ENCODE results near the gene TASP1. TPM values are rescaled to one million over a fixed set of nuclear protein-coding genes. Genes with fewer than 3 reads are reported as not detected.

Gene TASP1
- total and polyA plus RNA-seq, 2 donors (not counting 1 experiment from before 2014, with no cell fraction given): 6.4 to 23.9 TPM

GRCh38 chr20:13586133-13586532 lies 52.6 kb downstream of the TASP1 start:
- Histone ChIP-seq H3K9ac (ENCODE audit: low read length) (no peak overlapping the region), H3K36me3 (replicated peaks in 1 of 2; ENCODE audit: control extremely low read depth in 1 of 2, control insufficient read depth in 1 of 2, extremely low read depth in 1 of 2, insufficient read depth in 2 of 2, low read length in 1 of 2) (peaks cover 3% of the 10 kb centered on the region in 2 experiments), H3K9me3 (ENCODE audit: control extremely low read depth in 1 of 3, control insufficient read depth in 2 of 3, insufficient read depth in 1 of 3, low read length in 2 of 3) (peaks cover 0 to 9% (median 6%) of the 10 kb centered on the region in 3 donors), H3K27ac (ENCODE audit: low read length in 2 of 2) (no peak overlapping the region), H3K4me2 (replicated peaks; ENCODE audit: low read depth, low read length, poor library complexity, severe bottlenecking) (no peak overlapping the region), H3K27me3 (replicated peaks in 1 of 4; ENCODE audit: control extremely low read depth in 1 of 4, control insufficient read depth in 3 of 4, insufficient read depth in 4 of 4, low read length in 3 of 4) (no peaks in the 10 kb centered on the region), H3K4me3 (ENCODE audit: control extremely low read depth in 1 of 5, extremely low read depth in 1 of 5, insufficient read depth in 1 of 5, low read depth in 2 of 5, low read length in 4 of 5) (no peak overlapping the region), H2AFZ (ENCODE audit: insufficient read depth, low read depth, low read length, poor library complexity, severe bottlenecking) (no peak overlapping the region), H4K20me1 (ENCODE audit: control insufficient read depth, insufficient read depth, low read length, poor library complexity, severe bottlenecking) (no peaks in the 10 kb centered on the region), H3K4me1 (ENCODE audit: control insufficient read depth in 2 of 2, insufficient read depth in 2 of 2, low read length in 2 of 2) (no peaks in the 10 kb centered on the region), H3K79me2 (ENCODE audit: control insufficient read depth, insufficient read depth, low read length) (peaks cover 6% of the 10 kb centered on the region)
- Mint-ChIP-seq H3K4me1 (peaks cover 4% of the 10 kb centered on the region), H3K27ac (no peak overlapping the region), H3K9me3 (ENCODE audit: insufficient read depth) (peaks cover 10% of the 10 kb centered on the region), H3K4me3 (no peak overlapping the region), H3K27me3 (no peaks in the 10 kb centered on the region)
- TF ChIP-seq EZH2 (IDR thresholded peaks at IDR 0.05; ENCODE audit: borderline replicate concordance, insufficient read depth, low read depth, low read length, poor library complexity, severe bottlenecking) (no peak), CTCF (IDR thresholded peaks at IDR 0.05) (no peak)
- no peak for ATAC-seq (ENCODE audit: low read depth)
- no peak for DNase-seq
- intact Hi-C loops (cut with micrococcal nuclease): no loop called here
- POLR2A ChIA-PET: no interaction called here
- CTCF ChIA-PET: no interaction called here

- no peak overlapping the region for H3K4me3 ChIP-seq (ENCODE audit: control extremely low read depth in 1 of 5, extremely low read depth in 1 of 5, insufficient read depth in 1 of 5, low read depth in 2 of 5, low read length in 4 of 5)
- Mint-ChIP-seq H3K4me1 (no peaks in the 10 kb centered on the region), H3K9me3 (ENCODE audit: insufficient read depth) (peaks cover 7% of the 10 kb centered on the region), H3K27ac (no peak overlapping the region), H3K27me3 (no peaks in the 10 kb centered on the region), H3K4me3 (no peak overlapping the region)
- TF ChIP-seq EZH2 (IDR thresholded peaks at IDR 0.05; ENCODE audit: borderline replicate concordance, insufficient read depth, low read depth, low read length, poor library complexity, severe bottlenecking) (no peak), CTCF (IDR thresholded peaks at IDR 0.05) (no peak)
- no peak for ATAC-seq (ENCODE audit: low read depth)
- no peak overlapping the region for H3K27ac ChIP-seq (ENCODE audit: low read length in 2 of 2)
- no peaks in the 10 kb centered on the region for H4K20me1 ChIP-seq (ENCODE audit: control insufficient read depth, insufficient read depth, low read length, poor library complexity, severe bottlenecking)
- no peaks in the 10 kb centered on the region for H3K4me1 ChIP-seq (ENCODE audit: control insufficient read depth in 2 of 2, insufficient read depth in 2 of 2, low read length in 2 of 2)
- ChIA-PET POLR2A (no interaction called here), CTCF (interaction anchor here (2.3 kb wide), 1 partner anchor 35 kb away, joined by 6 read pairs; no protein-coding TSS in a partner anchor)
- no peaks in the 10 kb centered on the region for H3K27me3 ChIP-seq (replicated peaks in 1 of 4; ENCODE audit: control extremely low read depth in 1 of 4, control insufficient read depth in 3 of 4, insufficient read depth in 4 of 4, low read length in 3 of 4)
- intact Hi-C loops (cut with micrococcal nuclease): no loop called here
- no peak overlapping the region for H2AFZ ChIP-seq (ENCODE audit: insufficient read depth, low read depth, low read length, poor library complexity, severe bottlenecking)
- no peak overlapping the region for H3K9ac ChIP-seq (ENCODE audit: low read length)
- peaks cover 0 to 4% (median 3%) of the 10 kb centered on the region in 3 donors for H3K9me3 ChIP-seq (ENCODE audit: control extremely low read depth in 1 of 3, control insufficient read depth in 2 of 3, insufficient read depth in 1 of 3, low read length in 2 of 3)
- WGBS (ENCODE audit: insufficient coverage): no CpG with 5 or more reads among the region's 3 CpGs
- no peak for DNase-seq
- no peaks in the 10 kb centered on the region for H3K79me2 ChIP-seq (ENCODE audit: control insufficient read depth, insufficient read depth, low read length)
- H3K36me3 ChIP-seq (replicated peaks in 1 of 2; ENCODE audit: control extremely low read depth in 1 of 2, control insufficient read depth in 1 of 2, extremely low read depth in 1 of 2, insufficient read depth in 2 of 2, low read length in 1 of 2): peaks cover 4 to 11% of the 10 kb centered on the region in 2 experiments
- no peak overlapping the region for H3K4me2 ChIP-seq (replicated peaks; ENCODE audit: low read depth, low read length, poor library complexity, severe bottlenecking)
Measured at GRCh38 chr20:13581451-13581850, 57.3 kb downstream of the TASP1 start.

Data from B cell (primary cell).